GM12878 (cell line): Measurements from ENCODE around the gene TOP1. TPM values are rescaled to one million over a fixed set of nuclear protein-coding genes. Genes with fewer than 3 reads are reported as not detected.

Experiments
- ATAC-seq: fragments of 200-7000 bp; cut with Tn5 transposase; 3 replicates; pipeline ENCODE4 v1.9.1; 2020; ENCODE audit warnings: mild to moderate bottlenecking, moderate library complexity
- BruUV-seq: library from RNA; stranded (reverse); fragments of 400-500 nt; replicated peaks from 2 replicates; lab custom pipeline; 2021; lab: Mats Ljungman, UMichigan
- CTCF ChIA-PET: fragments of 300-600 bp; sonication (Branson Sonifier 250); formaldehyde crosslinking; extraction: SDS; loops from one replicate; lab custom pipeline; 2021; ENCODE audit warnings: inconsistent platforms; lab: Yijun Ruan, JAX
- POLR2A ChIA-PET: fragments of 350-600 bp; formaldehyde crosslinking; extraction: SDS; loops from one replicate; lab custom pipeline; 2021; ENCODE audit warnings: inconsistent platforms; lab: Charles Lee
- RAD21 ChIA-PET: fragments of 300-600 bp; sonication (Branson Sonifier 250); formaldehyde crosslinking; loops from one replicate; lab custom pipeline; 2023; ENCODE audit warnings: antibody characterized with exemption; ENCODE audit not compliant: unreplicated experiment; lab: Charles Lee
- SMC1A ChIA-PET: fragments of 300-600 bp; sonication (Branson Sonifier 250); formaldehyde crosslinking; loops from one replicate; lab custom pipeline; 2023; ENCODE audit not compliant: unreplicated experiment, uncharacterized antibody; lab: Charles Lee
- DNase-seq: peaks from one replicate; pipeline ENCODE4 v3.0.0-alpha.2; 2011; ENCODE audit warnings: low read depth, low spot score
- FAIRE-seq: peaks from 3 replicates; lab custom pipeline; 2011; peaks lifted over from hg19 to GRCh38; lab: Jason Lieb, UNC
- H2AFZ ChIP-seq: 2 replicates; pipeline ENCODE4 v1.6.0; 2011; ENCODE audit warnings: low read depth, low read length, control low read depth; ENCODE audit not compliant: control insufficient read depth
- H3K27ac ChIP-seq: 2 replicates; pipeline ENCODE4 v1.5.1; 2011; ENCODE audit warnings: control low read depth; ENCODE audit not compliant: control insufficient read depth, insufficient read depth
- H3K27me3 ChIP-seq, 2 experiments: replicated peaks in 1 of 2; 2 replicates each; pipeline versions ENCODE4 v1.6.0 to v1.6.1; 2011; ENCODE audit warnings: low read length in 1 of 2; ENCODE audit not compliant: control insufficient read depth in 2 of 2, insufficient read depth in 2 of 2
- H3K36me3 ChIP-seq, 2 experiments: 2 replicates each; pipeline ENCODE4 v1.5.1; 2011; ENCODE audit warnings: low read length in 1 of 2; ENCODE audit not compliant: control insufficient read depth in 2 of 2, insufficient read depth in 2 of 2
- H3K4me1 ChIP-seq: 2 replicates; pipeline ENCODE4 v1.6.1; 2011; ENCODE audit warnings: mild to moderate bottlenecking, low read length, moderate library complexity, mixed read lengths; ENCODE audit not compliant: control insufficient read depth, insufficient read depth
- H3K4me2 ChIP-seq: 2 replicates; pipeline ENCODE4 v1.6.0; 2011; ENCODE audit warnings: control low read depth; ENCODE audit not compliant: control insufficient read depth, insufficient read depth
- H3K4me3 ChIP-seq: fragments of 200-600 bp; sonication (generic); 2 replicates; pipeline ENCODE4 v1.5.1; 2016
- H3K79me2 ChIP-seq: 2 replicates; pipeline ENCODE4 v1.6.0; 2011; ENCODE audit warnings: low read length; ENCODE audit not compliant: control insufficient read depth, insufficient read depth
- H3K9ac ChIP-seq: 2 replicates; pipeline ENCODE4 v1.8.0; 2011; ENCODE audit warnings: low read length, control low read depth, mixed read lengths; ENCODE audit not compliant: control insufficient read depth, insufficient read depth
- H3K9me3 ChIP-seq: replicated peaks from 3 replicates; pipeline ENCODE4 v1.5.1; 2011; ENCODE audit warnings: mild to moderate bottlenecking, low read length; ENCODE audit not compliant: control insufficient read depth, insufficient read depth
- H4K20me1 ChIP-seq: 2 replicates; pipeline ENCODE4 v1.6.0; 2011; ENCODE audit not compliant: control insufficient read depth, insufficient read depth
- ATF3 ChIP-seq: IDR thresholded peaks from 2 replicates; pipeline ENCODE4 v1.6.1; 2011; ENCODE audit warnings: low read depth, mild to moderate bottlenecking, low read length, moderate library complexity, borderline replicate concordance; ENCODE audit errors: extremely low read depth
- CBX3 ChIP-seq: fragments of 200-600 bp; sonication (generic); IDR thresholded peaks from 2 replicates; pipeline ENCODE4 v1.6.1; 2016; ENCODE audit warnings: low read depth, borderline replicate concordance
- E2F8 ChIP-seq: fragments of 450-650 bp; IDR thresholded peaks from 2 replicates; pipeline ENCODE4 v1.6.1; 2018; ENCODE audit warnings: mild to moderate bottlenecking, low read depth, moderate library complexity; ENCODE audit not compliant: partially characterized antibody
- EED ChIP-seq: sonication (generic); IDR thresholded peaks from 2 replicates; pipeline ENCODE4 v1.6.1; 2016; ENCODE audit warnings: antibody characterized with exemption, low read depth
- KLF5 ChIP-seq: fragments of 450-650 bp; IDR thresholded peaks from 2 replicates; pipeline ENCODE4 v1.6.1; 2014; ENCODE audit warnings: mild to moderate bottlenecking; ENCODE audit not compliant: partially characterized antibody
- NFIC ChIP-seq: IDR thresholded peaks from 2 replicates; pipeline ENCODE4 v1.6.1; 2012; ENCODE audit warnings: low read depth, mild to moderate bottlenecking, inconsistent platforms, low read length, moderate library complexity
- NFXL1 ChIP-seq: fragments of 450-650 bp; IDR thresholded peaks from 2 replicates; pipeline ENCODE4 v1.6.1; 2017; ENCODE audit warnings: antibody characterized with exemption, mild to moderate bottlenecking, borderline replicate concordance
- PAX5 ChIP-seq: IDR thresholded peaks from 2 replicates; pipeline ENCODE4 v1.6.1; 2011; ENCODE audit warnings: low read depth, low read length, borderline replicate concordance
- SIN3A ChIP-seq: IDR thresholded peaks from 2 replicates; pipeline ENCODE4 v1.6.1; 2012; ENCODE audit warnings: low read depth, low read length, improper control_type of control experiment
- SRF ChIP-seq, 2 experiments: IDR thresholded peaks; 2 replicates each; pipeline ENCODE4 v1.6.1; 2011; ENCODE audit warnings: low read depth in 2 of 2, low read length in 2 of 2, mild to moderate bottlenecking in 1 of 2, moderate library complexity in 1 of 2
- SUZ12 ChIP-seq: fragments of 200-600 bp; sonication (generic); IDR thresholded peaks from one replicate; pipeline ENCODE4 v1.6.1; 2018; ENCODE audit warnings: antibody characterized with exemption, mild to moderate bottlenecking; ENCODE audit not compliant: unreplicated experiment
- TAF1 ChIP-seq: IDR thresholded peaks from 2 replicates; pipeline ENCODE4 v1.6.1; 2011; ENCODE audit warnings: mild to moderate bottlenecking, low read depth, low read length, borderline replicate concordance
- TCF7 ChIP-seq: IDR thresholded peaks from 2 replicates; pipeline ENCODE4 v1.6.1; 2014; ENCODE audit warnings: antibody characterized with exemption, borderline replicate concordance
- WRNIP1 ChIP-seq: IDR thresholded peaks from 2 replicates; pipeline ENCODE4 v1.6.1; 2011; ENCODE audit warnings: low read depth, low read length, improper control_type of control experiment, borderline replicate concordance
- ZNF24 ChIP-seq: fragments of 450-650 bp; IDR thresholded peaks from 2 replicates; pipeline ENCODE4 v1.6.1; 2017; ENCODE audit warnings: antibody characterized with exemption, mild to moderate bottlenecking
- WGBS: methylation state at CpG from one replicate; pipeline ENCODE4 v1.1.6; 2016; ENCODE audit warnings: low lambda C conversion rate; ENCODE audit not compliant: insufficient replicate concordance, insufficient coverage; ENCODE audit errors: missing lambda C conversion rate; 5-methylcytosine and 5-hydroxymethylcytosine counted together
- in situ Hi-C: fragments of 300-500 bp; cut with MboI; formaldehyde crosslinking; loops from 9 replicates; pipeline ENCODE4 v1.14.3; 2018; ENCODE audit warnings: mixed read lengths
- intact Hi-C: fragments of 100-400 bp; cut with micrococcal nuclease; formaldehyde crosslinking; loops from one replicate; pipeline ENCODE4 v1.14.2; 2022; ENCODE audit not compliant: unreplicated experiment
- polyA plus RNA-seq, 11 experiments: library from polyadenylated mRNA; depleted of rRNA in 4 of 11; unstranded in 6 of 11; stranded (reverse) in 5 of 11; fragments of >200 nt; fragmentation: Nextera tagmentation in 4 of 11; fragmentation: Illumina TruSeq in 1 of 11; extraction: Ambion mirVana in 4 of 11; extraction: Trizol in 1 of 11; gene quantifications; 1 replicate in 1 of 11; 2 replicates in 10 of 11; pipeline versions ENCODE4 v1.2.1 to v1.2.3, GENCODE V29; 2011 to 2016; ENCODE audit warnings: inconsistent platforms in 2 of 11, missing spikeins in 2 of 11, low read depth in 1 of 11
- total RNA-seq, 4 experiments: library from RNA; depleted of rRNA in 3 of 4; stranded (reverse); fragments of >200 nt in 3 of 4; fragmentation: Illumina TruSeq in 1 of 4; extraction: Trizol in 1 of 4; gene quantifications; 2 replicates each; pipeline versions ENCODE4 v1.2.1 to v1.2.3, GENCODE V29; 2013 to 2021
- TF ChIP-seq, protein P1 (sequence below): fragments of 150-350 bp; IDR thresholded peaks from 2 replicates; pipeline ENCODE4 v1.6.1; 2016; ENCODE audit warnings: low read depth, low read length

TOP1 gene
- total and polyA plus RNA-seq, 10 of the 15 experiments (the other 5 are each of a cell fraction or from before 2014, with no cell fraction given), result 21.5 to 128 (median 47.3) TPM

DNA sequence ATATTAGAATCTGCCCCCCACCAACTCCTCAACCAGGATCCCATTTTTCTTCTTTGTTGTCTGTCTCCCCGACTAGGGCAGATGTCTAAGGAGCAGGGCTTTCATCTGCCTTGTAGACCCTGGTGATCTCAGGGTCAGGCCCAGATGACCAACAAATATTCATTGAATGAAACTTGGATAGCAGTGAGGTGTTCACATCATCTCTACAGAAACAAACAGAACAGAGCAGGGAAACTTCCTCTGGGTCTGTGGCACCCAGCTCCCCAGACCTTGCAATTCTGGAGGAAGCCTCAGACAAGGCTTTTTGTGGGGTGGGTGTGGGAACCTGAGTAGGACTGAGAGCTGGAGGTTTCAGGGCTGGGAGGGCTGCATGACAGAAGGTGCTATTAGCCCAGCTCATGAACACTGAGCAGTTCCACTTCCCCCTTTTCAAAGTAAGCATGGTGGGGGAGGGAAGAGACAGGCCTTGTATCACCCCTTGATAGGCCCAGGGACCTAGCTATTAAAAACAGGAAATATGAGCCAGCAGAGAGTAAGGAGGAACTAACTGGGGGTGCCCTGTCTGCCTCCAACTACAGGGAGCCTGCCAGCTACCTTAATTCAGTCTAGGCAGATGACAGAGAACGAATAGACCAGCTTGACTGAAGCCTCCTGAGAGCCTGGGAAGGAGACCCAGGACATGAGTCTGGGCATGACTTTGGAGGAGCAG is 37.3 kb upstream of the TOP1 start:
- BruUV-seq, result no TSS peak
- SMC1A ChIA-PET, result interaction anchor here (0.5 to 18.6 kb wide), 35 partner anchors 10 to 617 kb away, joined by 3 to 456 read pairs (median 11); partner anchors contain the start of gene TOP1
- intact Hi-C loops (loop anchor here (1.0 to 5.0 kb wide), 4 partner anchors 20 to 73 kb away; partner anchors contain the start of gene TOP1), in situ Hi-C loops (no loop called here)
- WGBS, result 3% methylated on average over 2 of the region's 2 CpGs
- Histone ChIP-seq H3K9me3 (no peaks in the 10 kb centered on the region; the same call in 2 of the 3 replicates), H3K27ac (peak overlapping the region; percentile 98), H3K4me1 (peaks cover 37% of the 10 kb centered on the region), H2AFZ (peak overlapping the region; percentile 92), H3K79me2 (no peaks in the 10 kb centered on the region; the same call in 1 of the 2 replicates), H3K36me3 (no peaks in the 10 kb centered on the region), H3K4me3 (peak overlapping the region; percentile 33; the same call in 1 of the 2 replicates), H3K4me2 (peak overlapping the region; percentile 77), H3K9ac (peak overlapping the region; percentile 76), H3K27me3 (no peaks in the 10 kb centered on the region), H4K20me1 (no peaks in the 10 kb centered on the region)
- POLR2A ChIA-PET, result interaction anchor here (1.0 to 8.6 kb wide), 24 partner anchors 9 to 166 kb away, joined by 3 to 106 read pairs (median 10); partner anchors contain the start of gene TOP1
- ATAC-seq, result peak; percentile 96
- peak; percentile 95 for FAIRE-seq
- RAD21 ChIA-PET, result interaction anchor here (0.7 to 19.1 kb wide), 45 partner anchors 10 to 627 kb away, joined by 3 to 696 read pairs (median 6); partner anchors contain the start of genes CHD6 and TOP1
- CTCF ChIA-PET, result interaction anchor here (0.7 to 19.2 kb wide), 41 partner anchors 9 to 568 kb away, joined by 3 to 510 read pairs (median 7); partner anchors contain the start of genes LPIN3 and TOP1
- peak; percentile 99 for DNase-seq
- peak; percentile 91 for TF ChIP-seq EED
- peak; percentile 74 for TF ChIP-seq TAF1
- TF ChIP-seq WRNIP1, result no peak; the same call in 1 of the 2 replicates
- no peak for TF ChIP-seq TCF7
- TF ChIP-seq NFXL1, result no peak; the same call in 1 of the 2 replicates
- TF ChIP-seq PAX5, result peak; percentile 77; the same call in 1 of the 2 replicates
- TF ChIP-seq ZNF24, result peak; percentile 65
- no peak for TF ChIP-seq ATF3
- TF ChIP-seq E2F8, result peak; percentile 40
- TF ChIP-seq CBX3, result no peak
- peak; percentile 75; the same call in 1 of the 2 replicates for TF ChIP-seq SIN3A
- TF ChIP-seq NFIC, result peak; percentile 83; the same call in 1 of the 2 replicates
- TF ChIP-seq, protein P1, sequence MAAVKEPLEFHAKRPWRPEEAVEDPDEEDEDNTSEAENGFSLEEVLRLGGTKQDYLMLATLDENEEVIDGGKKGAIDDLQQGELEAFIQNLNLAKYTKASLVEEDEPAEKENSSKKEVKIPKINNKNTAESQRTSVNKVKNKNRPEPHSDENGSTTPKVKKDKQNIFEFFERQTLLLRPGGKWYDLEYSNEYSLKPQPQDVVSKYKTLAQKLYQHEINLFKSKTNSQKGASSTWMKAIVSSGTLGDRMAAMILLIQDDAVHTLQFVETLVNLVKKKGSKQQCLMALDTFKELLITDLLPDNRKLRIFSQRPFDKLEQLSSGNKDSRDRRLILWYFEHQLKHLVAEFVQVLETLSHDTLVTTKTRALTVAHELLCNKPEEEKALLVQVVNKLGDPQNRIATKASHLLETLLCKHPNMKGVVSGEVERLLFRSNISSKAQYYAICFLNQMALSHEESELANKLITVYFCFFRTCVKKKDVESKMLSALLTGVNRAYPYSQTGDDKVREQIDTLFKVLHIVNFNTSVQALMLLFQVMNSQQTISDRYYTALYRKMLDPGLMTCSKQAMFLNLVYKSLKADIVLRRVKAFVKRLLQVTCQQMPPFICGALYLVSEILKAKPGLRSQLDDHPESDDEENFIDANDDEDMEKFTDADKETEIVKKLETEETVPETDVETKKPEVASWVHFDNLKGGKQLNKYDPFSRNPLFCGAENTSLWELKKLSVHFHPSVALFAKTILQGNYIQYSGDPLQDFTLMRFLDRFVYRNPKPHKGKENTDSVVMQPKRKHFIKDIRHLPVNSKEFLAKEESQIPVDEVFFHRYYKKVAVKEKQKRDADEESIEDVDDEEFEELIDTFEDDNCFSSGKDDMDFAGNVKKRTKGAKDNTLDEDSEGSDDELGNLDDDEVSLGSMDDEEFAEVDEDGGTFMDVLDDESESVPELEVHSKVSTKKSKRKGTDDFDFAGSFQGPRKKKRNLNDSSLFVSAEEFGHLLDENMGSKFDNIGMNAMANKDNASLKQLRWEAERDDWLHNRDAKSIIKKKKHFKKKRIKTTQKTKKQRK, result no peak
- no peak for TF ChIP-seq SUZ12
- peak; percentile 44 for TF ChIP-seq KLF5
- TF ChIP-seq SRF (IDR thresholded peaks at IDR 0.05; ENCODE audit: low read depth in 2 of 2, low read length in 2 of 2), result 0 out of 4 replicates have a peak, but pooled peaks of 1 of the 2 experiments have one; percentile 41
